Calu3 (cell line): ENCODE measurements around the gene GRIP1. TPM values are rescaled to one million over a fixed set of nuclear protein-coding genes. Genes with fewer than 3 reads are reported as not detected.

Experiments used
- BruUV-seq: library from RNA; stranded (reverse); fragments of 400-500 nt; replicated peaks from 2 replicates; lab custom pipeline; 2021; lab: Mats Ljungman, UMichigan
- CTCF ChIA-PET: fragments of 300-600 bp; sonication (Branson Sonifier 250); formaldehyde crosslinking; loops from one replicate; lab custom pipeline; 2022; ENCODE audit warnings: antibody characterized with exemption; lab: Charles Lee
- DNase-seq: peaks from one replicate; pipeline ENCODE4 v3.0.0; 2022
- H3K27ac Mint-ChIP-seq: one replicate; pipeline ENCODE4 v1.8.0; 2022; ENCODE audit warnings: mixed read lengths; ENCODE audit not compliant: unreplicated experiment
- H3K27me3 Mint-ChIP-seq: one replicate; pipeline ENCODE4 v1.8.0; 2022; ENCODE audit warnings: mixed read lengths; ENCODE audit not compliant: unreplicated experiment
- H3K36me3 Mint-ChIP-seq: one replicate; pipeline ENCODE4 v1.8.0; 2022; ENCODE audit warnings: mild to moderate bottlenecking, moderate library complexity, mixed read lengths; ENCODE audit not compliant: insufficient read depth, unreplicated experiment
- H3K4me1 Mint-ChIP-seq: one replicate; pipeline ENCODE4 v1.8.0; 2022; ENCODE audit warnings: mild to moderate bottlenecking, low read depth, mixed read lengths; ENCODE audit not compliant: unreplicated experiment
- H3K4me3 Mint-ChIP-seq: one replicate; pipeline ENCODE4 v1.8.0; 2022; ENCODE audit warnings: mild to moderate bottlenecking, low read depth, moderate library complexity, mixed read lengths; ENCODE audit not compliant: unreplicated experiment
- H3K9me3 Mint-ChIP-seq: one replicate; pipeline ENCODE4 v1.8.0; 2022; ENCODE audit warnings: low read depth, mixed read lengths; ENCODE audit not compliant: unreplicated experiment
- CTCF ChIP-seq: fragments of 200-600 bp; IDR thresholded peaks from one replicate; pipeline ENCODE4 v1.8.0; 2022; ENCODE audit warnings: antibody characterized with exemption; ENCODE audit not compliant: unreplicated experiment
- intact Hi-C: fragments of 100-400 bp; cut with micrococcal nuclease; formaldehyde crosslinking; loops from one replicate; pipeline ENCODE4 v1.10.0; 2022; ENCODE audit not compliant: unreplicated experiment
- total RNA-seq: library from RNA; stranded (reverse); gene quantifications from 2 replicates; pipeline ENCODE4 v1.2.3, GENCODE V29; 2022

The GRIP1 gene
- total RNA-seq, 1 experiment from 2014 or later: 47.4 TPM

GRCh38 chr12:66697404-66697803, 18.5 kb upstream of the GRIP1 start:
- H3K4me3 Mint-ChIP-seq: no peak overlapping the region
- H3K27ac Mint-ChIP-seq: no peak overlapping the region
- DNase-seq: no peak
- no TSS peak for BruUV-seq
- CTCF ChIA-PET: no interaction called here
- TF ChIP-seq CTCF: no peak
- H3K36me3 Mint-ChIP-seq: no peaks in the 10 kb centered on the region
- intact Hi-C loops: no loop called here
- no peaks in the 10 kb centered on the region for H3K27me3 Mint-ChIP-seq
- peaks cover 6% of the 10 kb centered on the region for H3K4me1 Mint-ChIP-seq
- H3K9me3 Mint-ChIP-seq: no peaks in the 10 kb centered on the region

- Mint-ChIP-seq H3K9me3 (no peaks in the 10 kb centered on the region), H3K4me1 (peaks cover 6% of the 10 kb centered on the region), H3K27ac (no peak overlapping the region), H3K36me3 (no peaks in the 10 kb centered on the region), H3K27me3 (no peaks in the 10 kb centered on the region), H3K4me3 (no peak overlapping the region)
- DNase-seq: no peak
- TF ChIP-seq CTCF: no peak
- BruUV-seq: no TSS peak
- intact Hi-C loops: loop anchor here (2.0 to 5.0 kb wide), 4 partner anchors 342 to 550 kb away; no protein-coding TSS in a partner anchor
- CTCF ChIA-PET: interaction anchor here (0.6 to 1.5 kb wide), 6 partner anchors 166 to 550 kb away, joined by 3 to 5 read pairs (median 4); no protein-coding TSS in a partner anchor
These were observed 16.1 kb upstream of the GRIP1 start for GRCh38 chr12:66694666-66695613.

GRCh38 chr12:66693901-66694513, 15.1 kb upstream of the GRIP1 start:
- CTCF ChIA-PET: interaction anchor here (0.5 to 1.5 kb wide), 7 partner anchors 167 to 549 kb away, joined by 3 to 5 read pairs (median 4); no protein-coding TSS in a partner anchor
- peak; percentile 43 for DNase-seq
- H3K9me3 Mint-ChIP-seq: no peaks in the 10 kb centered on the region
- H3K27me3 Mint-ChIP-seq: no peaks in the 10 kb centered on the region
- BruUV-seq: no TSS peak
- no peak overlapping the region for H3K4me3 Mint-ChIP-seq
- intact Hi-C loops: loop anchor here (2.0 to 5.0 kb wide), 4 partner anchors 341 to 549 kb away; no protein-coding TSS in a partner anchor
- no peak overlapping the region for H3K27ac Mint-ChIP-seq
- H3K4me1 Mint-ChIP-seq: peaks cover 10% of the 10 kb centered on the region
- TF ChIP-seq CTCF: peak; percentile 72
- no peaks in the 10 kb centered on the region for H3K36me3 Mint-ChIP-seq

- DNase-seq: no peak
- no peaks in the 10 kb centered on the region for H3K27me3 Mint-ChIP-seq
- intact Hi-C loops: loop anchor here (5.0 kb wide), 1 partner anchor 529 kb away; no protein-coding TSS in a partner anchor
These were observed 14.1 kb upstream of the GRIP1 start for GRCh38 chr12:66692986-66693385.

More at GRCh38 chr12:66692986-66693385, 14.1 kb upstream of the GRIP1 start:
- TF ChIP-seq CTCF: no peak
- no TSS peak for BruUV-seq
- Mint-ChIP-seq H3K4me1 (peaks cover 14% of the 10 kb centered on the region), H3K36me3 (no peaks in the 10 kb centered on the region), H3K27ac (no peak overlapping the region), H3K9me3 (no peaks in the 10 kb centered on the region), H3K4me3 (no peak overlapping the region)
- CTCF ChIA-PET: interaction anchor here (0.6 to 1.5 kb wide), 3 partner anchors 63 to 341 kb away, joined by 3 to 5 read pairs (median 4); no protein-coding TSS in a partner anchor
